Measurements from ENCODE around the gene NPRL2. TPM values are rescaled to one million over a fixed set of nuclear protein-coding genes. Genes with fewer than 3 reads are reported as not detected.

NPRL2 gene
- polyA plus RNA-seq, 5 donors = 27.5 to 36.0 (median 30.8) TPM

DNA sequence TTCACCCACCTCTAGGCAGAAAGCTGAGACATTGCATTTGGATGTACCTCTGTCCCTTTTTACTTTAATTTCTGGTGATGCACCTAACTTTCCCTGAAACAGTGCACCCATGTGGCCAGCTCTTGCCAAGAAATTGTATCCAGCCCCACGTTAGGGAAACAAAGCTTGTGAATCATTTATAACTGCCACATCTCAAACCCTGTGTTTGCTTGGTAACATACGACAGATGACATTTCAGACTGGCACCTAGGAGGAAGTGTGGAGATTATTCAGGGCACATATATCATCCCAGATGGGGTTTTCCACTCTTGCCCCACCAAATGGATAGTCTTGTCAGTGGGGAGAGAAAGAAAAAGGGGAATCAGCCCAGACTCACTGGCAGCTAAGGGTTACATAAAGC is 2.2 kb upstream of the NPRL2 start:
- no peak for DNase-seq

DNA sequence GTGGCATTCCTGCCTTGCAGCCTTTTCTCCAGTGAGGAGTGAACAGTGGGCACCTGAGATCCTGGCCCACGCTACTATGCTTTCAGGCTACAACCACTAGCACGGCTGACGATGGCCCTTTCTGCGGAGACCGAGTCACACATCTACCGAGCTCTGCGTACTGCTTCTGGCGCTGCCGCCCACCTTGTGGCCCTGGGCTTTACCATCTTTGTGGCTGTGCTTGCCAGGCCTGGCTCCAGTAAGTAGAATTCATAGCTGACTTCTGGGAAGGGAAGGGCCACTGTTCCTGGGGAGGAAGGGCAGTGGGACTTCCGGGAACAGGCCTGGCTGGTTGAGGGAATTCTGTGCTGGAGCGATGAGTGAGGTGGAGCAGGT is 735 bp upstream of the NPRL2 start:
- no peak for DNase-seq

DNA sequence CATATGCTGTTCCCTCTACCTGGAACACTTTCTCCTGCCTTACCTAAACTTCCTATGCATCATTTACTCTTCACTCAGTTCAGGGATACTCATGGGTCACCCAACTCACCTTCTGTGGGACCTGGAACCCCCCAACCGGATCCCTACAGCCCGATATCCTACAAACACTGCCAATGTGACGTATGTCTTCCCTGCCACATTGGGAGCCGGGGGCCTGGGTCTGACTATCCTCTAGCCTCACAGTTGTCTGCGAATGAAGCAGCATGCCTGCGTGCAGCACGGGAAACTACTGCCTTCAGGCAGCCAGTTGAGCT is 405 bp downstream of the NPRL2 start:
- no peak for DNase-seq

DNA sequence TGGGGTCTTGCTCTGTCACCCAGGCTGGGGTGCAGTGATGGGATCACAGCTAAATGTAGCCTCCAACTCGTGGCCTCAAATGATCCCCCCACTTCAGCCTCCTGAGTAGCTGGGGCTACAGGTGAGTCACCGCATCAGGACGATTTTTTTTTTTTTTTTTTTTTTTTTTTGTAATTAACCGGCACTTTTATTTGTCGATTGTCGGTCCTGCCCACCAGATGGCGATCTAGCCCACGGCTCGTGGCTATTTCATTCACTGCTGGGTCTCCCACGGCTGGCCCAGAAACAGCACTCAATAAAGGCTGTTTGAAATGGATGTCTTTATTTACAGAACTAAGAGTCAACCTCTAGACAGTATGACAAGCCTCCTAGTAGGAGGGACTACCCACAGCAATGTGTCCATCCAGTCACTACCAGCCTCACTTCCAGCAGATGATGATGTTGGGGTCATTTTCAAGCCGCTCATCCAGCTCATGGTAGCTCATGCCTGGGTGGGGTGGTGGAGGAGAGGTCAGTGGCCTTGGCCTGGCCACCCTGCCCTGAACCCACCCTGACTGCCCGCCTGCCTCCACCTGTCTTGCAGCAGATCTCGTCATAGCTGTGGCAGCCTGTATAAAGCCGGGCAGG is 3.3 kb downstream of the NPRL2 start:
- DNase-seq = peak in 1 of 2 donors; percentile 69

DNA sequence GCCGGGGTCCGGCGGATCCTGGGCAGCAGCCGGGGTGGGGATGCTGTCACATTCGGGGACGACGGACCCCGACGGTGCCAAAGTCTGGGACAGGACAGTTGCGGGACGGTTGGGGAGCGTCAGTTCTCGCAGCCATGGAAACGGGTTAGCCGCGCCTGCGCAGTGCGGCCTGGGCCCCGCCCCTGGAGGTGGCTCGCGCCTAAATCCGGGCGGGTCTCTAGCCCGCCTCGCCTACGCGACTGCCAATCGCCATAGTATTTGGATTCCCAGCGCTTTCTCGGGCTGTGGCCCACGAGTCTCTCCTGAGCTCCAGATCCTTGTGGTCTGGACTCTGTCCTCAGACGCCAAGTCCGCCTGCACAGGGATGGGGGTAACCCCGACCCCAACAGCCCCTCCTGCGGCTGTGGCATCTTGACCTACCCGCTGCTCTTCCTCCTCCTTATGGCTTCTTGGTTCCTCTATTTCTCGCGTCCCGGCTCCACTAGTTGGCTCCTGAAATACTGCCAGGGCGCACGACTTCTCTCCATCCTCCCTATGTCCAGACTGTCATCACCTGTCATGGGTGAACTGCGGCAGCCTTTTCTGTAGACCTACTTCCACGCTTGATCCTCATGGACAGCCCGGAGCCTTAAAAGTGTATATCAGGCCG is 4.9 kb downstream of the NPRL2 start, which contains the start of gene ZMYND10:
TSS of gene ZMYND10 (minus strand) at position 147 of the 649 bp plus-strand sequence. CDS start 153 bp downstream, outside the sequence.
- no peak for DNase-seq

DNA sequence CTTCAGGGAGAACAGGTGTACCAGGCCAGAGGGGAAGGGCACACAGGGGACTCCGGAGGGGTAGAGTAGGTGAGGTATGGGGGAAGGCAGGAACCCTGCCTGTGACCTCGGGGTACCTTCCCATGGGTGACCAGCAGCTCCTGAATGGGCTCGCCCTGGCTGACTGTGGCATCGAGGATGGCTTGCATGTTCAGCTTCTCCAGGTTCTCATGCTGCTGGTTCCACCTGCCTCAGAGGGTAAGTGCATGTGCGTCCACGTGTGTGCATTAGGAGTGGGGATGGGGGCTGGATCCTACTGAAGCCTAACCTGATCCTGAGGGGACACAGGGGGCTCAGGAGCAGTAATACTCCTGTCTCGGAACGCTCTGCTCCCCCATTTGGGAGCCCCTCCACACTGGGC is 5.6 kb downstream of the NPRL2 start:
- no peak for DNase-seq

DNA sequence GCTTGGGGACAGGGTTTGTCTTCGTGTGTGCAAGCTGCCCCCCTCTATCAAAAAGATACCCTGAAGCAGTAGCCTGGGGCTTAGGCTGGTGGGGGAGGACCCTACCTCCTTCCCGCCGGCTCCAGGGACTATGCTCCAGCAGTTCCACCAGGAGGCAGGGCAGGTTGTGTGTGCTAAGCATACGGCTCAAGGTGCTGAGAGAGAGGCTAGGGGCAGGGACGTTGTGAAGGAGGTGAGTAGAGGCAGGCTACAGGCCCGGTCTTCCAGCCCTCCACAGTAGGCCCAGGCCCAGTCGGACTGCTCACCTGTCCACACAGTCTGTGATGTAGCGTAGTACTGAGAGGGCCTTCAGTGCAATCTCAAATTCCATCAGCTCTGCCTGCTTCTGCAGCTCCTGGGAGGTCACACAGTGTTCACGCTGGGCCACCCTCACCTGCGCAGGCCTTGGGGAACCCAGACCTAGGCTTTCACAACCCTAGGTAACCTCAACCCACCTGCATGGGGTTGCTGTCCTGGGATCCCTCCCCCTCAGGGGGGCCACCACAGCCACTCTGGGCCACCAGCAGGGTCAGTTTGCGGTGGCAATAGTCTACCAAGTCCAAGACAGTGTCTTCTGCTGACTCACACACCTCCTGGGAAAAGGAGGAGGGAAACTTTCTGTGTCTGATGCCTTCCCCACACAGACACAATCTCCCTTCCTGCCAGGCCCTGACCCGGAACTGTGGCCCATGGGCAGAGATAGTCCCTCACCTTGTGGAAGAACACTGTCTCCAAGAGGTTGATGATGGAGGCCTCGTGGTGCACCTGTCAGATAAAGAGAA is 7.6 kb downstream of the NPRL2 start:
- no peak for DNase-seq

DNA sequence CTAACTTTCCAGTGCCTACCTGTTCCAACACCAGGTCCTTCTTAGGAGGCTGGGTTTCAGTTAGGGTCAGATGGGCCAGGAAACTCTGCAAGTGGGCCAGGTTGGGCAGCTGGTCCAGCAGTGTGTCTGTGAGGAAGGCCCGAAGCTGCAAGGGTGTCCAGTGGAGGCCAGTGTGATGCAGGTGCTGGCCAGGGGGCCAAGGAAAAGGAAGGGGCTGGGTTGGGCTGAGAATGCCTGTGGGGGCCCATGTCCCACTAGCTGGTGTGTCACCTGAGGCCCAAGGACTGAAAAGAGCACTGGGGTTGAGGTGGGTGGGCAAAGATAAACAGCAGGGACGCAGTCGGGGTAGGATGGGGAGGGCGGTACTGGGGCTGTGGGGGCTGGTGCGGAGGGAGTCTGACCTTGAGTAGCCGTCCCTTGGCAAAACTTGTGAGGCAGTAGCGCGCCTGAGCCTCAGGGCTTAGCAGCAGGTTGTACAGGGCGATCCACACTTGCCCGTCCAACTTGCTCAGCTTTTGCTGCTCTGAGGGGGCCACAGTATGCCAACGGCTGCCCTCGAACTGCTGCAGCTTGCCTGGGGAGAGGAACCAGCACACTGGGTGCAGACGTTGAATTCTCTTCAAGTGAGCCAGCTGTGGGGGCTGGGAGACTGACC is 8.5 kb downstream of the NPRL2 start:
- DNase-seq = no peak

DNA sequence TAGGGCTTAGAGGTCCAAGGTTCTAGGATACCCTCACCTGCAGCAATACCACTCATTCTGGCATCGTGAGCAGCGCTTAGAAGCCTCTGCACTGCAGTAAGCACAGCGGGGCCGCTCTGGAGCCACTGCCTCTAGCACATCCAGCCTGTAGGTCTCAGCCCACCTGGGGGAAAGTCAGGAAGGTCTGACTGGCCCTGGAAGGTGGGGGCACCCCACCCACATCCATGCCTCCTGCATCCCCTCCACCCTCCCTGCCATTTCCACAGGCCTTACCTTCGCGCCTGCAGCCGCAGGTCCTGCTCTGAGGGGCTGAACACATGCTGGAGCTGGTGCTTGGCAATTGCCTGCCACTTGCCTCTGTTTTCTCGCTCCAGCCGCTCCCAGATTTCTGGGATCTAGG is 9.0 kb downstream of the NPRL2 start:
- DNase-seq = no peak

DNA sequence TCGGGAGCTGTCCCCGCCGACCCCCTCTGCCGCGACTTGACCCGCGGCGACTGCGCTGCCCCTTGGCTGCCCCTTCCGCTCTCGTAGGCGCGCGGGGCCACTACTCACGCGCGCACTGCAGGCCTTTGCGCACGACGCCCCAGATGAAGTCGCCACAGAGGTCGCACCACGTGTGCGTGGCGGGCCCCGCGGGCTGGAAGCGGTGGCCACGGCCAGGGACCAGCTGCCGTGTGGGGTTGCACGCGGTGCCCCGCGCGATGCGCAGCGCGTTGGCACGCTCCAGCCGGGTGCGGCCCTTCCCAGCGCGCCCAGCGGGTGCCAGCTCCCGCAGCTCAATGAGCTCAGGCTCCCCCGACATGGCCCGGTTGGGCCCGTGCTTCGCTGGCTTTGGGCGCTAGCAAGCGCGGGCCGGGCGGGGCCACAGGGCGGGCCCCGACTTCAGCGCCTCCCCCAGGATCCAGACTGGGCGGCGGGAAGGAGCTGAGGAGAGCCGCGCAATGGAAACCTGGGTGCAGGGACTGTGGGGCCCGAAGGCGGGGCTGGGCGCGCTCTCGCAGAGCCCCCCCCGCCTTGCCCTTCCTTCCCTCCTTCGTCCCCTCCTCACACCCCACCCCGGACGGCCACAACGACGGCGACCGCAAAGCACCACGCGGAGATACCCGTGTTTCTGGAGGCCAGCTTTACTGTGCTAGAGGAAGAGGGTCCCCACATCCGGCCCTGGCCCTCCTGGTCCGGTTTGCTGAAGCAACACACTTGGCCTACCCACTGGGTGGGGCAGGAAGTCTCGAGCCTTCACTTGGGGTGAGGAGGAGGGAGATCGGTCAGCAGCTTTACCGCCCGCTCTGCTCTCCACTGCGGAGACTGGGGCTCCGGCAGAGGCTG is 9.9 kb downstream of the NPRL2 start, which contains the start of gene RASSF1:
TSS of gene RASSF1 (minus strand) at position 389 of the 882 bp plus-strand sequence. CDS start at position 358, 31 bp downstream.
- DNase-seq = peak; percentile 57 to 66

DNA sequence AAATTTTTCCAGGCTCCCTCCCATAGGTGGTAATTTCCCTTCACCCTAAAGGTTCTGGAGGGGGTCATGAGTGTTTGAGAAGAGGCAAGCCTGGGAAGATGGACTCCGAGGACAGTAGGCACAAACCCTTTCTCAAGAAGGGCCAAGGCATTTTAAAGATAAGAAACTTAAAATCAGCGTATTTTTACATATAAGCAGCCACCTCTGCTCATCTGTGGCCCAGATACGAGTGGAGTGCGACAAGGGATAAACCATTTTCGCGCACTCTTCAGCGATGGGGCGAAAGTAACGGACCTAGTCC is 10.5 kb downstream of the NPRL2 start:
- DNase-seq = no peak

DNA sequence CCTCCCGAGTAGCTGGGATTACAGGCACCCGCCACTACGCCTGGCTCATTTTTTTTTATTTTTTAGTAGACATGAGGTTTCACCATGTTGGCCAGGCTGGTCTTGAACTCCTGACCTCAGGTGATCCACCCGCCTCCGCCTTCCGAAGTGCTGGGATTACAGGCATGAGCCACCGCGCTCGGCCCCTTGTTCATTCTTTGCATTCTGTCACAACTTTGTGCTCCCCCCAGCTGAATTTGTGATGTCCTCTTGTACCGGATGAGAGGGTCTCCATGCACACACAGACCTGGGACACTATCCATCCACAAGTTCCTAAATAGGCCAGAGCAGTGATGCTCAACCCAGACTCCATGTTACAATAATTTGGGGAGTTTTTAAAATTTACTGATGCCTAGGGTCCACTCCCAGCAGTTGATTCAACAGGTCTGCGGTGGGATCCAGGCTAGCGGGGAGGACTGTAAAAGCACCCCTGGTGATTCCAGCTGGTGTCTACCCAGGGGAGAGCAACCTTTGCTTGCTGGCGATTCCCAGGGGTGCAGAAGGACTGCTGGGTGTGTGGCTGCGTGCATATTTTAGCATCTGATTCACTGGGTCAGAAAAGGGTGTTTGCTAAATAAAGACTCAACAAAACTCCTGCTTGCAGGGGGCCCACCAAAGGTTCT is 11.0 kb downstream of the NPRL2 start:
- no peak for DNase-seq

DNA sequence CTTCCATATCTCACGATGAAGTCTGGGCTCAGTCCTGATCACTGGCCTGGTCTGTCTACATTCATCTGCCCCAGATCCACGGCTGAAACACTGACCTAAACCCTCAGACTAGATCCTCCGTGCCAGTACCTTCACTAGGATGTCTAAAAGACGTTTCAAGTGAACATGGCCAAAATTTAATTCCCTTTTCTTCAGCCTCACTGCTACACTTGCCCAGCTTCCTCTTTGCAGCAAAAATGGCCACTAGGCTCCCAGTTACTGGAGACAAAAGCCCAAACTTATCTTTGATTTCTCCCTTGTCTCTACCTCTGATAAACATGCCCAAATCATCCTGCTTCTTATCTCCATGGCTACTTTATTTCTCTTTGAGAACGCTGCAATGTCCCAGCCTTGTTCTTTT is 11.6 kb downstream of the NPRL2 start:
- DNase-seq = no peak

DNA sequence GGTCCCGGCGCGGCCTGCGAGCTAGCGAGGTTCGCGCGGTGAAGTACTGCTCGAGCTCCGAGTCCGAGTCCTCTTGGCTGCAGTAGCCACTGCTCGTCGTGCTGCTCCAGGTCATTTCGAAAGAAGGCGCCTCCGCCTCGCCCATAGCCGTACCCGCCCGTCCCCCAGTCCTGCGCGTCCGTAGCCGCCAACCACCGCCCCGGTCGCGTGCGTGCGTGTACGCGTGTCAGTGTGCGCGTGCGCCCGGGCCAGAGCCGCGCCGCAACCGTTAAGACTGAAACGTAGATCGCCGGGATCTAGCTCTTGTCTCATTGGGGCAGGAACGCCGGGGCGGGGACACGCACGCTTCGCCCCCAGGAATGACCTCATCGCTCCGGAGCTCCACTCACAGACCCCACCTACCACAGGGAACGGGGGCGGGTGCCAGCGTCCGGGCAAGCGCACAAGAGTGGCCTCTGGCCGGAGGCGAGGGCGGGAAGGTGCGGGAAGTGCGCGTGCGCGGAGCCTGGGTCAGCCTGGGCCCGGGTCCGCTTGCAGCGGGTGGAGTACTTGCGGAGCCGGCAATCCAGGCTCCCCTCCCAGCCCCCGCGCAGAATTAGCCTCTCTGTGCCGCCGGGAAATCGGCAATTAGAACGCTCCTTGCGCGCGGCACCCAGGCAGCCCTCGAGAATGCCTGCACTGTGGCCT is 13.3 kb downstream of the NPRL2 start:
- DNase-seq = peak; percentile 97 to 98

DNA sequence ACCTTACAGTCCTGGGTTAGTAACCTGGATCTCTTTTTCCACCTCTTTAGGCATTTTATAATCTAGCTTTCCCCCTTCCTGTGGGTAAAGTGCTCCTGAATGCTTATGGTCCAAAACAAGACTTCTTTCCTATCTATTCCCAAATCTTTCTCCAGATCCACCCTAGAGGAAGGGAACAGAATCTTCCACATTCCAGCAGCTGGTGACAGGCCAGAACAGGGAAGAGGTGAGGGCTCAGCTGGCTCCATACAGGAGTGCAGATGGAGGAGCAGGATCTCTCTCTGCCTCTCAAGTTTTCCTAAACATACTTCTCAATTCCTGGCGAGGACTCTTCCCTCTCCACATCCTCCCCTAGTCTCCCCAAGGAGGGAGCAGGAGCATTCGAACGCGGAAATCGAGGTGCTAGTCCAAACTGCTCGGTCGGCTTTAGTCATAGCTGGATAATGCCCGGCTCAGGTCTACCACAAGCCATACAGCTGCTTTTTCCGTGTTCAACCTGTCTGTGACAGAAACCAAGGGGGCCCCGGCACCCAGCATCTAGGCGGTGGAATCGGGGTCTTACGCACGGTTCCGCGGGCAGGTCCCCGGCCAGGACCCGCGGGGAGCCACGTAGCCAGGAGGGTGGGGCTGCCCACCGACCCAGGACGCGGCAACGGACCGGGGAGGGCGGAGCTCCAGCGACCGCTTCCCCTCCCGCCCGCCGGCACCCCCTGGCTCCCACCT is 14.0 kb downstream of the NPRL2 start:
- no peak for DNase-seq

DNA sequence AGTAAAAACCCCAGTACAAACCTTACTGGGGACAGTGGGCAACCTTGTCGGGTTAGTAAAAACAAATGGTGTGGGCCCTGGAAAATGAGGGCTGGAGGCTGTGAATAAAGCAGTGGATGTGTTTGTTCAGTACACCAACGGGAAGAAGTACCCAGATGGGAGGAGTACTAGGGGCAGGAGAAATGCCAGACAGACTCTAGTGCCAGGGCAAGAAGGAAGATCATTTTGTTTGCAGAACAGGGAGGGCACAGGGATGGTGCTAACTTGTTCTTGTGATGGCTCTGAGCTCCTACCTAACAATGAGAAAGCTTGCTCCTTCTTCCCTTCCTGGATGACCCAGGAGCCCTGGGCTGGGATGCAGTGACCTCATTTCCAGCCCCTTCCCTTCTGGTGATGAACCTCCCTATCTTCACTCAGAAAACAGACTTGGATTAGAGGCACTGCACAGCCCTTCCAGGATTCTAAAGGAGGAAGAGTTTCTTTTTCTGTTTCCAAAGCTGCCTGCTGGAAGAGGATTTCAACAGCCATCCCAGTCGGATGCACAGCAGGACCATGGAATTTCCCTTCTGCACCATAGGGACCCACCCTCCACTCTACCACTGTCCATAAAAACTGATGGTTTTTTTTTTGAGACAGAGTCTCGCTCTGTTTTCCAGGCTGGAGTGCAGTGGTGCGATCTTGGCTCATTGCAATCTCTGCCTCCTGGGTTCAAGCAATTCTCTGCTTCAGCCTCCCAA is 16.1 kb downstream of the NPRL2 start:
- DNase-seq = no peak

DNA sequence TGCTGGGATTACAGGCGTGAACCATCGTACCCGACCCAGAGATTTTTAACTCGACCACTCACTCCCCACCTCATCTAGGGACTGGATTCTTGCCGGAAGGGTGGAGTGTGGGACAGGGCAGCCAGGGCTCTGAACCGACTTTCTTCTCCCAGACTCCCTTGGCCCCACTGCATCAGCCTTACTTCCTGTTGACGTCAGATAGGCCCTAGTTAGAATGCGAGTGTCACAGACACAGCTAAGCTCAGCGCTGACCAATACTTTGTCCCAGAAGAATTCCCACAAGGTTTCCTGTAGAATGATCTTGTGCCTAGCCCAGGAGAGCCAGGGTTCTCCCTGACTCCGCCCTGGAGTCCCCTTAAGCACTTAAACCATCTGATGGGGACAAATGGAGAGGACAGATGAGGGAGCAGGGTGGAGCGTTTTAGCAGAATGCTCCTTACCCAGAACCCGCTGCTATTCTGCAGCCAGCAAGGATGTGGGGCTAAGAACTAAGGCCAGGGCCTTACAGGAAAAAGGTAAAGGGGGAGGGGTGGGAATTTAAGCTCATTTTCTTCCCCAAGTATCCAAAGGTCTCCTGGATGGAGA is 16.7 kb downstream of the NPRL2 start:
- no peak for DNase-seq

DNA sequence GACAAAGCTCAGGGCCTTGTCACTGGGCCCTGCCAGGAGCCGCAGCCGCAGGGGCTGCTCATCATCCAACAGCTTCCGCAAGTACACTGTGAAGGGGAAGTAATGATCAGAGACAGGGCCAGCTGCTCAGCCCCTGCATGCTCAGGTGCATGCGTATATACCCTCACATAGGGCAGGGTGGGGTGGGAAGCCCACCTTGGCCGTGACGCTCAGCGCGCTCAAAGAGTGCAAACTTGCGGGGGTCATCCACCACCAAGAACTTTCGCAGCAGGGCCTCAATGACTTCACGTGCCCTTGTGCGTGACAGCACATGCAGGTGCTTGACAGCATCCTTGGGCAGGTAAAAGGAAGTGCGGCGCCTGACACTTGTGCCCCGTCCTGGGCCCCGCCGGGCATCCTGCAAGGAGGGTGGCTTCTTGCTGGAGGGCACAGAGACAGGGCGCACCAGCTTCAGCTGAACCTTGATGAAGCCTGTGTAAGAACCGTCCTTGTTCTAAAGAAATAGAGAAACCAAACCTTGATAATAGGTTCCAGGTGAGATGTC is 19.1 kb downstream of the NPRL2 start:
- no peak for DNase-seq

All from right lung (tissue), 5 donors.